Measurements from ENCODE around the gene SPDYE1.

Gene SPDYE1

DNA sequence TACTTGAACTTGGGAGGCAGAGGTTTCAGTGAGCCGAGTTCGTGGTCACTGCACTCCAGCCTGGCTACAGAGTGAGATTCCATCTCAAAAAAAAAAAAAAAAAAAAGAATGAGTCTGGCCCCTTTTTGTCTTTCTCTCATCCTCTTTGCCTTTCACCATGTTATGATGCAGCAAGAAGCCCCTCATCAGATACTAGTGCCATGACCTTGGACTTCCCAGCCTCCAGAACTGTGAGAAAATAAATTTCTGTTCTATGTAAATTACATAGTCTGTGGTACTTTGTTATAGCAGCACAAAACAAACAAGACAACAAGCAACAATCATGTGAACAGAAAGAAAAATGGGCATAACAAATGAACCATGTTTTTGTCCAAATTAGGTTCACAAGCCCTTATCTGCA, 44.5 kb downstream of the SPDYE1 start:
- DNase-seq (ENCODE audit: low read depth), result no peak
- TF ChIP-seq, protein P1, sequence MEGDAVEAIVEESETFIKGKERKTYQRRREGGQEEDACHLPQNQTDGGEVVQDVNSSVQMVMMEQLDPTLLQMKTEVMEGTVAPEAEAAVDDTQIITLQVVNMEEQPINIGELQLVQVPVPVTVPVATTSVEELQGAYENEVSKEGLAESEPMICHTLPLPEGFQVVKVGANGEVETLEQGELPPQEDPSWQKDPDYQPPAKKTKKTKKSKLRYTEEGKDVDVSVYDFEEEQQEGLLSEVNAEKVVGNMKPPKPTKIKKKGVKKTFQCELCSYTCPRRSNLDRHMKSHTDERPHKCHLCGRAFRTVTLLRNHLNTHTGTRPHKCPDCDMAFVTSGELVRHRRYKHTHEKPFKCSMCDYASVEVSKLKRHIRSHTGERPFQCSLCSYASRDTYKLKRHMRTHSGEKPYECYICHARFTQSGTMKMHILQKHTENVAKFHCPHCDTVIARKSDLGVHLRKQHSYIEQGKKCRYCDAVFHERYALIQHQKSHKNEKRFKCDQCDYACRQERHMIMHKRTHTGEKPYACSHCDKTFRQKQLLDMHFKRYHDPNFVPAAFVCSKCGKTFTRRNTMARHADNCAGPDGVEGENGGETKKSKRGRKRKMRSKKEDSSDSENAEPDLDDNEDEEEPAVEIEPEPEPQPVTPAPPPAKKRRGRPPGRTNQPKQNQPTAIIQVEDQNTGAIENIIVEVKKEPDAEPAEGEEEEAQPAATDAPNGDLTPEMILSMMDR (conservative IDR thresholded peaks at IDR 0.05; ENCODE audit: low read length), result no peak

DNA sequence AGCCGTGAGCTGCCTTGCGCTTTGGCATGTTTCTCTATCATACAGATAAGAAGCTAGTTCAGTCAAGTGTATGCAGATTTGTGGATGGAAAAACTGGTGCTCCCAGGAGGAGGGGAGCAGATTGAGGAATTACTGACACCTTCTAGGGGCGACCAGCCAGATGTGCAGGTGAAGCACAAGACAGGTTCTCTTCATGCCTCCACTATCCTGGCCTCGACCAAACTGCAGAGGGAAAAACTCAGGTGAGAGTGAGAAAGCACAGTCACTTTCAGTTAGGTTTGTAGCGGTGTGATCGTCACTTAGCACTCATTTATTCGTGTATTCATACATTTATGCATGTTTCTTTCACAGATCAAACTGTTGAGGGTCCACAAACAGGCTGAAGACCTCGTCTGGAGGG, 46.2 kb downstream of the SPDYE1 start:
- DNase-seq (ENCODE audit: low read depth), result no peak
- H3K4me3 ChIP-seq (ENCODE audit: low read length), result peak overlapping the region; percentile 91
- TF ChIP-seq, protein P1 (conservative IDR thresholded peaks at IDR 0.05; ENCODE audit: low read length), result no peak

More for the DNA sequence above, 44.5 kb downstream of the SPDYE1 start:
- H3K4me3 ChIP-seq (ENCODE audit: low read length), result no peak overlapping the region

DNA sequence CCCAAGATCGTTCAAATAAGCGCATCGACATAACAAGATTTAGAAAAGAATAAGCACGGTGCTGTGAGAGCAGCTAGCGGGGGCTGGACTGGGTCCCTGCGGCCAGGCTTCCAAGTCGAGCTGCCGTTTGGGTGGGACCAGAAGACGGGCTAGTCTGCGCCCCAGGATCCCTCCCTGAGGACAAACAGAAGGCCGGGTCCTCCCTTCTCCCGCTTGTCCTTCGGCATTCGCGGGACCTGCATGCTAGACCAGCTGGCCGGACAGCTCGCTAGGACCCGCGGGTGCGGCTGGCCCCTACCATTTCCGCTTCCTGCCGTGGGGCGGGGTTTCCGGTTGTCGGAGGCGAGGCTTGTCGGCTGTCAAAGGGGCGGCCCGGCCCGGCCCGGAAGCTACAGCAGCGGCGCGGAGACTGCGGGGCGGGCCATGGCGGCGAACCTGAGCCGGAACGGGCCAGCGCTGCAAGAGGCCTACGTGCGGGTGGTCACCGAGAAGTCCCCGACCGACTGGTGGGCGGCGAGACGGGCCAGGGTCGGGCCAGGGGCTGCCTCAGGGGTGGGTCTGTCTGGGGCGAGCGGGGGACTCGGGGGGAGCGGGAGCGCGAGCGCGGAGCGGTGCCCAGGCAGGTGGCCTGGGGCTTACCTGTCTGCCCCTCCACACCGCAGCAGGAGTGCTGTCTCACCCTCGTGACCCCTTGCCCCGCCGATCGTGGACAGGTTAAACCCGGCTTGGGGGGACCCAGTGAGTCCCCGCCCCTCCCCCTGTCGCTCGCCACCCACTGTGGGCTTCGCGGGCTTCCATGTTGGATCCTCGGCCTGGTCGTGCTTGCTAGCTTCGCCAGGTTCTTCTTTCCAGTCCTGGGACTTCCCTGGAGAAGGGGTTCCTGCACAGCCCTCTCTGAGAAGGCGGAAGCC, 46.9 kb downstream of the SPDYE1 start, which contains the start of gene DBNL:
Gene DBNL, plus strand, starts transcription at position 388 of the 911 bp plus-strand sequence. Its CDS starts 36 bp downstream, at position 424.
- TF ChIP-seq, protein P1 (conservative IDR thresholded peaks at IDR 0.05; ENCODE audit: low read length), result no peak
- H3K4me3 ChIP-seq (ENCODE audit: low read length), result peak within 1 kb of the TSS; percentile 91

DNA sequence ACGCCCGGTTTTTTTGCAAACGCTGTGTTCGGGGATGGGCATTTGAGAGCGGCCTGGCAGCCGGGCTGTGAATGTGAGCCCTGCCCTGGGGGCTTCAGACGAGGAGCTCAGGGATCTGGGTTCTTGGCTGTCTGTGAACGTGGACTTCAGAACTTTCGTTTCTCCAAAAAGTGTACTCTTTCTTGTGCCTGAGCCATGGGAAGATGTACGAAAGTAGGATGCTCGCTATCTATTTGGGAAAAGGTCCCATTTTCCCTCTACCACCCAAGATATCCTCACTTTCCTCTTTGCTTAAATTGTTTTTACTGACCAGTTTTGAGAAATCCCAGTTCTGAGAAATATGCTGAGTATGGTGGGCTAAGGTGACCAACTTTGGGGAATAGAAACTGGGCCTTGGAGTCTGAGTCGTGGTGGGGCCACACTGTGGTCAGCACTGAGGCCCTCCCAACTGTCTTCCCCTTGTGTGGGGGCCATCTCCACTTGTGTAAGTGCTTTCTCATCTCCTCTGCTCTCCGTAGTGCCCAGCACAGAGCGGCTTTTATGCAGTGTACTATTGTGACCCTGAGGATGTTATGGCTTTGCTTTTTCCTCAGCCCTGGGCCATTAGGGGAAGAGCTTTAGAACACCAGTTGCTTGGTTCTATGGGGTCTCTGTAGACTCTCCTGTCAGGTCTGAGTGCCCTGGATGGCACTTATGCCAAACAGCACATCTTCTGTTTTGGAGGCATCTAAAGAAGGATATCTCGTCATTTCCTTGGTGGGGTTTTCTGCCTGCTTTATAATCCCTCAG, 47.7 kb downstream of the SPDYE1 start:
- peak overlapping the region; percentile 91 for H3K4me3 ChIP-seq (ENCODE audit: low read length)
- TF ChIP-seq, protein P1 (conservative IDR thresholded peaks at IDR 0.05; ENCODE audit: low read length), result no peak
- DNase-seq (ENCODE audit: low read depth), result no peak

More for the DNA sequence above, 46.9 kb downstream of the SPDYE1 start, which contains the start of gene DBNL:
- DNase-seq (ENCODE audit: low read depth), result peak; percentile 82

DNA sequence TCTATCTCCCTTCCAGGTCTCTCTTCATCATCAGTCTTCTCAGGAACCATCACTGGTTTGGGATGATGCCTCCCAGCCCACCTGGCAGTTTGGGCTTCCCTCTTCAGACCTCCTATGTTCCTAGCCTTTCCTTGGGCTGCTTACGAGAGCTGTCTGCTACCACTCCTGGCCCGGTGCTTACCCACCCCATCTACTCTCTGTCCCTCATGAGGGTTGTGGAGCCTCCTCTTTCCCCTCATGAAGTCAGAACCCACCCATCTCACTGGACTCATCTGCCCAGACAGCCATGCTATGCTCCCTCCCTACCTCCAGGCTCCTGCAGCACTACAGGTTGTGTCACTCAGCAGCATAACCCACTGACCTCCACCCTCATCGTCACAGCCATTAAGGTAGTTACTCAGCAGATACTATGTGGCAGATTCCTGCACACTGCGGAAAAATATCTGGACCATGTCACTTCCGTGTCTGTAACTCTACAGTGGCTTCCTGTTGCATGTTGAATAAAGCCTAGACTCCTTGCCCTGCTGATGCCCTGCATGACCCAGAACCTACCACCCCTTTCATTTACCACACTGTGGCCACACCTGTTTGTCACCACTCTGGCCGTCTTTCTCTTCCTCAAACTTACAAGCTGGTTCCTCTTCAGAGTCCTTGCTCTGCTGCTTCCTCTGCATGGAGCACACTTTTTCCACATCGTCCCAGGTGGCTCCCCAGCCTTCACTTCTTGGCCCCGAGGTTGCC, 48.8 kb downstream of the SPDYE1 start:
- no peak for DNase-seq (ENCODE audit: low read depth)
- H3K4me3 ChIP-seq (ENCODE audit: low read length), result no peak overlapping the region
- TF ChIP-seq, protein P1 (conservative IDR thresholded peaks at IDR 0.05; ENCODE audit: low read length), result no peak

DNA sequence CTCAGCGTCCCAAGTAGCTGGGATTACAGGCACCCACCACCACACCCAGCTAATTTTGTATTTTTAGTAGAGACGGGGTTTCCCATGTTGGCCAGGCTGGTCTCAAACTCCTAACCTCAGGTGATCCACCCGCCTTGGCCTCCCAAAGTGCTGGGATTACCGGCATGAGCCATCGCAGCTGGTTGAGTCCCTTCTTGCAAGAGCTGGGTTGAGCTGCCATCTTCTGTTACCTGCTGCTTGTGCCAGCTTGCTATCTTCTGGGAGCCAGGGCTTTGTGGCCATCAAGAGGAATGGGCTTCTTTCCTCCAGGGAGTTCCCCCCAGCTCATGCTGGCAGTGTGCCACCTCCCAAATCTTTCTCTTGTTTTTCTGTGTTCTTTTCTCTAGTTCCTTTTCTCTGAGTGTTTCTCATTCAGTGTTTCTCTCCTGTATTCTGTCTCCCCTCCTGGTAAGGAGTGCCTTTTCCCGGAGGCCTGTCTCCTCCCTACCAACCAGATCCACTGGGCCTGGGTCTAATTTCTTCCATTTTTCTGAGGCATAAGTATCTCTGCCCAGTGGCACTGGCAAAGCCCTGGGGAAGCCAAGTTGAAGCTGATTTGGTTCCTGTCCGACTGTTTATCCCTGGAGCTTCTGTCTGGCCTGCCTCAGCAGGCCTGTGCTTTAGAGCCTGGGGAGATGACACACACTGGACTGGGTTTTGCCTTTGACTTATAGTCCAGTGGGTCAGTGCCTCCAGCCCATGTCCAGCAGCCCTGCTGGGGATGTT, 50.5 kb downstream of the SPDYE1 start:
- no peak for DNase-seq (ENCODE audit: low read depth)
- no peak overlapping the region for H3K4me3 ChIP-seq (ENCODE audit: low read length)
- TF ChIP-seq, protein P1 (conservative IDR thresholded peaks at IDR 0.05; ENCODE audit: low read length), result no peak

Data from AG10803 (cell line).